Measurements from ENCODE around the gene DSG3. TPM values are rescaled to one million over a fixed set of nuclear protein-coding genes. Genes with fewer than 3 reads are reported as not detected.

Gene DSG3
- total and polyA plus RNA-seq, 2 of the 8 experiments (the other 6 are each of a cell fraction or from before 2014, with no cell fraction given): 0.03 to 0.07 TPM

DNA sequence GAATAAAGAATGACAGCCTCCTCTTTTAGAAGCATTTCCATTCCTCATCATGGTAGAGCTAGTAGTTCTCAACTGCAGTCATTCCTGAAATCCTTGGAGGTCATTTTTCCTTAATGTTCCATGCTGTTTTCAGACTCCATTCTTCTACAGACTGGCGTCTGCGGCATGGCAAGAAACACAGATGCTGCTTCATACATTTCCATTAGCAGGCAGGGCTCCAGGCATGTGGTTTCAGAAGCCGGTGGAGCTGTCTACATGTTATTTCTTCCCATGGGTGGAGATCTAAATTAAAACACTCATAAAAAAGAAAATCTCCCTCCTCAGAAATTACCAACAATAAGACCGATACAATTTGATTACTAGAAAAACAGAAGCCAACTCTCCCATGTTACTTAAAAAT is 6.0 kb upstream of the DSG3 start:
- WGBS, 2 experiments (ENCODE audit: extremely low coverage in 1 of 2, insufficient coverage in 1 of 2, insufficient read length in 1 of 2, insufficient replicate concordance in 2 of 2, low coverage in 1 of 2, low lambda C conversion rate in 2 of 2, missing lambda C conversion rate in 1 of 2): 91% methylated on average over 4 of the region's 4 CpGs; no CpG with 5 or more reads in 1 of the 2 experiments
- no peak overlapping the region for H2BK120ac ChIP-seq (replicated peaks; ENCODE audit: low read depth, low read length)
- TF ChIP-seq JUN (IDR thresholded peaks at IDR 0.05; ENCODE audit: low read depth, low read length) (no peak), NRF1 (IDR thresholded peaks at IDR 0.05; ENCODE audit: low read depth, low read length) (no peak), CHD1 (IDR thresholded peaks at IDR 0.05; ENCODE audit: low read depth, low read length) (no peak), SUZ12 (IDR thresholded peaks at IDR 0.05; ENCODE audit: low read length) (no peak), CTBP2 (IDR thresholded peaks at IDR 0.05; ENCODE audit: borderline replicate concordance, insufficient read depth, insufficient read length, low read length) (no peak), ZNF274 (IDR thresholded peaks at IDR 0.05; ENCODE audit: borderline replicate concordance, extremely low read depth, low read length) (no peak), TEAD4 (IDR thresholded peaks at IDR 0.05; ENCODE audit: low read depth, low read length) (no peak), TBP (IDR thresholded peaks at IDR 0.05; ENCODE audit: low read depth, low read length) (no peak), KDM5A (IDR thresholded peaks at IDR 0.05; ENCODE audit: low read length) (no peak), EZH2 (IDR thresholded peaks at IDR 0.05; ENCODE audit: low read depth, low read length, severe bottlenecking) (no peak), TAF7 (optimal IDR thresholded peaks at IDR 0.05; ENCODE audit: borderline replicate concordance, low read depth, low read length) (no peak), JUND (IDR thresholded peaks at IDR 0.05; ENCODE audit: low read length) (no peak), BCL11A (IDR thresholded peaks at IDR 0.05; ENCODE audit: low read depth in 2 of 2, low read length in 2 of 2) (no peak), SP2 (IDR thresholded peaks at IDR 0.05; ENCODE audit: low read length) (no peak)
- TF ChIP-seq, protein P1, sequence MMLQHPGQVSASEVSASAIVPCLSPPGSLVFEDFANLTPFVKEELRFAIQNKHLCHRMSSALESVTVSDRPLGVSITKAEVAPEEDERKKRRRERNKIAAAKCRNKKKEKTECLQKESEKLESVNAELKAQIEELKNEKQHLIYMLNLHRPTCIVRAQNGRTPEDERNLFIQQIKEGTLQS (IDR thresholded peaks at IDR 0.05; ENCODE audit: insufficient read depth, low read depth, low read length): no peak

More for the DNA sequence above, 6.0 kb upstream of the DSG3 start:
- H3K9me3 ChIP-seq (ENCODE audit: insufficient read depth in 2 of 2, low read depth in 1 of 2, low read length in 1 of 2): no peaks in the 10 kb centered on the region
- ChIA-PET POLR2A (ENCODE audit: partially characterized antibody) (no interaction called here), CTCF (ENCODE audit: partially characterized antibody) (interaction anchor here (1.7 to 6.8 kb wide), 2 partner anchors 17 to 472 kb away, joined by 4 to 47 read pairs; no protein-coding TSS in a partner anchor)
- no peaks in the 10 kb centered on the region for H3K4me1 ChIP-seq (replicated peaks in 1 of 4; ENCODE audit: control insufficient read depth in 3 of 4, insufficient read depth in 4 of 4, low read length in 3 of 4)
- no peak overlapping the region for H3K4me3 ChIP-seq (ENCODE audit: extremely low read depth in 1 of 4, insufficient read depth in 2 of 4, low read depth in 3 of 4, low read length in 4 of 4)
- no peak overlapping the region for H3K4ac ChIP-seq (replicated peaks; ENCODE audit: insufficient read length, low read depth, low read length)
- H3K14ac ChIP-seq (ENCODE audit: insufficient read length): no peak overlapping the region
- no peak overlapping the region for H2AK5ac ChIP-seq (ENCODE audit: low read depth, low read length)
- H3K27ac ChIP-seq (ENCODE audit: low read depth, low read length): no peak overlapping the region
- FAIRE-seq: no peak
- no peak overlapping the region for H3K9ac ChIP-seq (replicated peaks in 1 of 4; ENCODE audit: extremely low read depth in 1 of 4, low read depth in 3 of 4, low read length in 3 of 4)
- no peaks in the 10 kb centered on the region for H4K20me1 ChIP-seq (replicated peaks in 1 of 2; ENCODE audit: control insufficient read depth in 1 of 2, insufficient read depth in 2 of 2, low read length in 2 of 2)
- no peak overlapping the region for H2BK20ac ChIP-seq (ENCODE audit: low read length)
- H4K8ac ChIP-seq (ENCODE audit: extremely low read depth, insufficient read depth, low read length): no peak overlapping the region; the same call in 1 of the 2 replicates
- no peak overlapping the region for H2BK15ac ChIP-seq (ENCODE audit: low read length)
- H3K79me2 ChIP-seq (ENCODE audit: control insufficient read depth in 1 of 2, insufficient read depth in 2 of 2, low read length in 2 of 2): no peaks in the 10 kb centered on the region
- no peak overlapping the region for H4K91ac ChIP-seq (replicated peaks; ENCODE audit: insufficient read length, low read length)
- H2BK5ac ChIP-seq (ENCODE audit: low read depth, low read length): no peak overlapping the region
- no peak overlapping the region for H2BK12ac ChIP-seq (ENCODE audit: low read depth, low read length)
- H3K23ac ChIP-seq (ENCODE audit: insufficient read length): no peak overlapping the region
- H3K4me2 ChIP-seq (ENCODE audit: insufficient read depth in 1 of 2, low read depth in 2 of 2, low read length in 2 of 2): no peak overlapping the region
- no peaks in the 10 kb centered on the region for H3K27me3 ChIP-seq (replicated peaks in 1 of 4; ENCODE audit: control insufficient read depth in 3 of 4, extremely low read depth in 1 of 4, insufficient read depth in 3 of 4, low read length in 3 of 4)
- DNase-seq (ENCODE audit: low read depth in 1 of 2, low spot score in 2 of 2): no peak
- no peak overlapping the region for H2AFZ ChIP-seq (ENCODE audit: low read length)
- no peak overlapping the region for H3K56ac ChIP-seq (replicated peaks; ENCODE audit: insufficient read length, low read depth, low read length)
- no peaks in the 10 kb centered on the region for H3K23me2 ChIP-seq (ENCODE audit: low read depth, low read length)
- H3K79me1 ChIP-seq (ENCODE audit: low read depth, low read length): no peaks in the 10 kb centered on the region
- H4K5ac ChIP-seq (ENCODE audit: insufficient read length, low read depth, low read length): no peak overlapping the region
- H3K18ac ChIP-seq (ENCODE audit: extremely low read depth, low read length): no peak overlapping the region
- no peaks in the 10 kb centered on the region for H3K36me3 ChIP-seq (ENCODE audit: control insufficient read depth in 2 of 4, insufficient read depth in 4 of 4, low read length in 3 of 4)

Measured in H1 (cell line).